Dermis blood vessel endothelial cell (primary cell): Measurements from ENCODE around the gene OR2L5. TPM values are rescaled to one million over a fixed set of nuclear protein-coding genes. Genes with fewer than 3 reads are reported as not detected.

Experiments
- DNase-seq: peaks from one replicate; pipeline ENCODE4 v3.0.0; 2010
- total RNA-seq: library from RNA; depleted of rRNA; stranded (reverse); fragments of >200 nt; gene quantifications from 2 replicates; pipeline ENCODE4 v1.2.3, GENCODE V29; 2014

Gene OR2L5
- total RNA-seq: not detected in 2 replicates

- DNase-seq: no peak
Observed at GRCh38 chr1:248013229-248013710, at the start of gene OR2L5. OR2L5 (plus strand) TSS chr1:248013660; CDS start chr1:248021948, 8,288 bp downstream.

GRCh38 chr1:247964933-247965332 lies 48.5 kb upstream of the OR2L5 start, which contains the start of gene OR2AK2:
OR2AK2 (plus strand) TSS chr1:247965233; CDS start chr1:247965377, 144 bp downstream.
- no peak for DNase-seq

GRCh38 chr1:247966532-247967204 lies 46.8 kb upstream of the OR2L5 start:
- no peak for DNase-seq

GRCh38 chr1:247992986-247993385 lies 20.5 kb upstream of the OR2L5 start:
- DNase-seq: no peak

- DNase-seq: no peak
Observed at GRCh38 chr1:247998811-247999210, 14.6 kb upstream of the OR2L5 start.

GRCh38 chr1:248000169-248000568 lies 13.3 kb upstream of the OR2L5 start:
- DNase-seq: no peak

GRCh38 chr1:248007778-248008177 lies 5.7 kb upstream of the OR2L5 start:
- DNase-seq: no peak

- no peak for DNase-seq
Observed at GRCh38 chr1:248009681-248010080, 3.8 kb upstream of the OR2L5 start.

GRCh38 chr1:248015803-248016202 lies 2.3 kb downstream of the OR2L5 start:
- no peak for DNase-seq

GRCh38 chr1:248029770-248030169 lies 16.3 kb downstream of the OR2L5 start, which contains the start of gene OR2L2:
OR2L2 (plus strand) TSS chr1:248030070; CDS start chr1:248038268, 8,198 bp downstream.
- DNase-seq: no peak

- DNase-seq: no peak
Observed at GRCh38 chr1:248045209-248045608, 31.7 kb downstream of the OR2L5 start.

- DNase-seq: no peak
Observed at GRCh38 chr1:248046536-248046935, 33.1 kb downstream of the OR2L5 start, which contains the start of gene OR2L3. OR2L3 (plus strand) TSS chr1:248046836; CDS start chr1:248060682, 13,846 bp downstream.

GRCh38 chr1:248047008-248047407 lies 33.5 kb downstream of the OR2L5 start:
- no peak for DNase-seq

GRCh38 chr1:248054671-248055070 lies 41.2 kb downstream of the OR2L5 start:
- DNase-seq: no peak

GRCh38 chr1:248055261-248055660 lies 41.8 kb downstream of the OR2L5 start:
- DNase-seq: no peak

GRCh38 chr1:248065071-248065470 lies 51.6 kb downstream of the OR2L5 start:
- DNase-seq: no peak

- no peak for DNase-seq
Observed at GRCh38 chr1:248065604-248066003, 52.1 kb downstream of the OR2L5 start.

Other genes starting within 250 kb of the OR2L5 start
- not detected in 2 replicates for gene OR14A16, start 189.5 kb upstream of the OR2L5 start, total RNA-seq
- gene OR11L1, start 171.8 kb upstream of the OR2L5 start, total RNA-seq: not detected in 2 replicates
- gene TRIM58, start 156.5 kb upstream of the OR2L5 start, total RNA-seq: 0.17 and 0.37 TPM in 2 replicates
- gene OR2W3, start 118.1 kb upstream of the OR2L5 start, total RNA-seq: not detected in 2 replicates
- gene OR2T8, start 93.4 kb upstream of the OR2L5 start, total RNA-seq: not detected in 2 replicates
- not detected in 2 replicates for gene OR2AJ1, start 88.8 kb upstream of the OR2L5 start, total RNA-seq
- gene OR2L8, start 64.8 kb upstream of the OR2L5 start, total RNA-seq: 0.17 TPM in 1 of 2 replicates, not detected in the other
- gene OR2AK2, start 48.4 kb upstream of the OR2L5 start, total RNA-seq: not detected in 2 replicates
- gene OR2L2, start 16.4 kb downstream of the OR2L5 start, total RNA-seq: under 0.01 TPM in 1 of 2 replicates, not detected in the other
- gene OR2L3, start 33.2 kb downstream of the OR2L5 start, total RNA-seq: not detected in 2 replicates
- gene OR2L13, start 81.5 kb downstream of the OR2L5 start, total RNA-seq: not detected in 2 replicates
- not detected in 2 replicates for gene OR2M5, start 131.5 kb downstream of the OR2L5 start, total RNA-seq
- not detected in 2 replicates for gene OR2M2, start 161.2 kb downstream of the OR2L5 start, total RNA-seq
- gene OR2M3, start 183.6 kb downstream of the OR2L5 start, total RNA-seq: not detected in 2 replicates
- not detected in 2 replicates for gene OR2M4, start 217.8 kb downstream of the OR2L5 start, total RNA-seq